Body of pancreas (tissue), 4 donors: ENCODE measurements around the gene CDC42EP2. TPM values are rescaled to one million over a fixed set of nuclear protein-coding genes. Genes with fewer than 3 reads are reported as not detected.

ENCODE experiments used
- ATAC-seq: fragments of 150-250 bp; one replicate; pipeline ENCODE4 v1.9.1; 2016
- DNase-seq, 4 donors: peaks; one replicate each; pipeline ENCODE4 v3.0.0-alpha.2; 2019
- H3K27ac ChIP-seq, 4 donors: fragments of 200-600 bp; sonication (generic); 1 replicate in 3 of 4; 2 replicates in 1 of 4; pipeline versions ENCODE4 v1.5.1 to v1.6.1; 2016 to 2019; ENCODE audit warnings: mild to moderate bottlenecking in 1 of 4, mixed read lengths in 1 of 4, moderate library complexity in 1 of 4
- H3K27me3 ChIP-seq, 2 donors: fragments of 200-600 bp; sonication (generic); one replicate each; pipeline ENCODE4 v1.6.0; 2016; ENCODE audit warnings: mild to moderate bottlenecking in 1 of 2
- H3K36me3 ChIP-seq, 2 donors: fragments of 200-600 bp; sonication (generic); replicated peaks in 1 of 2; 2 replicates each; pipeline ENCODE4 v1.5.1; 2016; ENCODE audit warnings: low read depth in 2 of 2; ENCODE audit not compliant: insufficient read depth in 1 of 2
- H3K4me1 ChIP-seq: fragments of 200-600 bp; sonication (generic); one replicate; pipeline ENCODE4 v1.6.0; 2016
- H3K4me3 ChIP-seq, 2 donors: fragments of 200-600 bp; sonication (generic); 1 replicate in 1 of 2; 2 replicates in 1 of 2; pipeline ENCODE4 v1.5.1; 2016 to 2019
- H3K9me3 ChIP-seq, 3 donors: fragments of 200-600 bp; sonication (generic); 1 replicate in 2 of 3; 2 replicates in 1 of 3; pipeline ENCODE4 v1.5.1; 2016
- CTCF ChIP-seq, 7 experiments: fragments of 450-650 bp in 4 of 7; fragments of 200-600 bp in 3 of 7; sonication (generic) in 3 of 7; IDR thresholded peaks; one replicate each; pipeline ENCODE4 v1.5.1; 2016 to 2019; ENCODE audit warnings: antibody characterized with exemption in 7 of 7
- POLR2A ChIP-seq, 3 donors: fragments of 450-650 bp; IDR thresholded peaks; one replicate each; pipeline ENCODE4 v1.6.1; 2016; ENCODE audit warnings: antibody characterized with exemption in 3 of 3, mild to moderate bottlenecking in 2 of 3
- WGBS, 2 donors: methylation state at CpG; one replicate each; pipeline ENCODE4 v1.1.5; 2017; 5-methylcytosine and 5-hydroxymethylcytosine counted together
- intact Hi-C: fragments of 100-400 bp; cut with DNase I; formaldehyde crosslinking; loops from one replicate; pipeline ENCODE4 v1.15.1; 2023
- total RNA-seq, 2 donors: library from RNA; depleted of rRNA; stranded (reverse); fragments of >200 nt; gene quantifications; one replicate each; pipeline ENCODE4 v1.1.0, GENCODE V29; 2016

CDC42EP2 gene
- total RNA-seq, 2 donors from 2014 or later: 8.3 to 16.8 TPM

DNA sequence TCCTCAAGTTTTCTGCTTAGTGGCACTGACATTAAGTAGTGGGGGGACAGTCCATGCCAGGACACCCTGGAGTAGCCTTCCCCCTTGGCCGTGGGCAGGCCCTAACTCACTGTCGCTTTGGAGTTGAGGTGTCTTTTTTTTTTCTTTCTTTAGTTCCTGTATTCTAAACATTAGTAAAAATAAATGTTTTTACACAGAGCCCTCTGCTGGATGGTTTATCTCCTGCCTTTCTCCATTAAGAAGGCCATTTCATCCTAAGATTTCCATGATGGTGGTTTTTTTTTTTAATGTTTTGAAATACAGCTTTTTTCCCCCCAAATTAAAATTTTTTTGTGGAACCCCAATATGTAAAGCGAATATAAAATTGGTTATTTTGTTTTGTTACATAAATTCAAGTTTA lies 38.1 kb downstream of the CDC42EP2 start:
- peaks cover 19% of the 10 kb centered on the region for H3K4me1 ChIP-seq
- ATAC-seq: no peak
- no peak overlapping the region for H3K27ac ChIP-seq
- no peak overlapping the region for H3K4me3 ChIP-seq
- WGBS, 2 donors: 70 to 92% methylated on average over 3 of the region's 3 CpGs
- no peaks in the 10 kb centered on the region for H3K27me3 ChIP-seq
- peaks cover 5 to 27% of the 10 kb centered on the region in 2 donors for H3K36me3 ChIP-seq
- intact Hi-C loops: no loop called here
- TF ChIP-seq CTCF (IDR thresholded peaks at IDR 0.05) (peak in 1 of 7 experiments; percentile 20), POLR2A (IDR thresholded peaks at IDR 0.05) (no peak)
- H3K9me3 ChIP-seq: no peaks in the 10 kb centered on the region
- no peak for DNase-seq

- intact Hi-C loops: no loop called here
- no peaks in the 10 kb centered on the region for H3K27me3 ChIP-seq
- peaks cover 0 to 24% of the 10 kb centered on the region in 2 donors for H3K36me3 ChIP-seq
- H3K27ac ChIP-seq: no peak overlapping the region
- H3K4me3 ChIP-seq: no peak overlapping the region
- no peak for TF ChIP-seq CTCF (IDR thresholded peaks at IDR 0.05)
- no peak for TF ChIP-seq POLR2A (IDR thresholded peaks at IDR 0.05)
- peaks cover 19% of the 10 kb centered on the region for H3K4me1 ChIP-seq
- DNase-seq: no peak
- no peak for ATAC-seq
- no peaks in the 10 kb centered on the region for H3K9me3 ChIP-seq
- 73 to 87% methylated on average over 7 of the region's 7 CpGs for WGBS, 2 donors
Measured at GRCh38 chr11:65353376-65353775, 38.7 kb downstream of the CDC42EP2 start.

DNA sequence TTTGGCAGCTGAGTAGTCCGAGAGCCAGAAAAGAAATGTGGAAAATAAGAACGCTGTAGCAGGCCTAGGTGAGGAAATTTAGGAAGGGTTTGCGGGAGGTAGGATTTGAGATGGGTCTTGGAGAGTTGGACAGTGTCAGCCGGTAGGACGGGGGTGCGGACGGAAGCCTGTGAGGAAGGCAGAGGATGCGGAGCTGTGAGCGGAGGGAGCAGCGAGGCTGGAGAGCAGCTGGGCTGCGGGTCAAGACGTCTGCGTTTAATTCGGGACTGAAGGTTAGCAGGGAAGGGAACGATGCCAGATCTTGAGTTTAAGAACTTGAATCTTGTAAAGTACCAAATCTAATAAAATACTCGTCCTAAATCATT lies 39.2 kb downstream of the CDC42EP2 start:
- peaks cover 0 to 20% of the 10 kb centered on the region in 2 donors for H3K36me3 ChIP-seq
- H3K9me3 ChIP-seq: no peaks in the 10 kb centered on the region
- ATAC-seq: peak; percentile 0
- intact Hi-C loops: no loop called here
- TF ChIP-seq CTCF (IDR thresholded peaks at IDR 0.05): no peak
- no peak for TF ChIP-seq POLR2A (IDR thresholded peaks at IDR 0.05)
- DNase-seq: no peak
- H3K4me3 ChIP-seq: no peak overlapping the region
- 21 to 24% methylated on average over 16 of the region's 16 CpGs for WGBS, 2 donors
- peak overlapping the region in 3 of 4 donors; percentile 26 to 74 (median 53) for H3K27ac ChIP-seq
- no peaks in the 10 kb centered on the region for H3K27me3 ChIP-seq
- H3K4me1 ChIP-seq: peaks cover 19% of the 10 kb centered on the region

GRCh38 chr11:65354265-65355012 lies 39.8 kb downstream of the CDC42EP2 start, which contains the start of gene TIGD3:
TIGD3 (plus strand) TSS chr11:65354751; CDS start chr11:65355809, 1,058 bp downstream.
- Histone ChIP-seq H3K36me3 (peaks cover 0 to 15% of the 10 kb centered on the region in 2 donors), H3K27me3 (no peaks in the 10 kb centered on the region), H3K4me3 (peak within 1 kb of the TSS; percentile 11 to 46), H3K27ac (peak within 1 kb of the TSS in 3 of 4 donors; percentile 26 to 74 (median 53)), H3K4me1 (peaks cover 19% of the 10 kb centered on the region), H3K9me3 (no peaks in the 10 kb centered on the region)
- WGBS, 2 donors: 0 to 1% methylated on average over 20 to 62 of the region's 79 CpGs
- intact Hi-C loops: loop anchor here (5.0 kb wide), 1 partner anchor 108 kb away; no protein-coding TSS in a partner anchor
- peak; percentile 97 to 99 (median 98) for DNase-seq
- ATAC-seq: peak; percentile 97
- no peak for TF ChIP-seq CTCF (IDR thresholded peaks at IDR 0.05)
- peak in 2 of 3 donors; percentile 35 to 46 for TF ChIP-seq POLR2A (IDR thresholded peaks at IDR 0.05)
